HepG2 (cell line): ENCODE data around the gene DNAJC24. TPM values are rescaled to one million over a fixed set of nuclear protein-coding genes. Genes with fewer than 3 reads are reported as not detected.

Experiments
- AHR ChIP-seq: IDR thresholded peaks from 2 replicates; pipeline ENCODE4 v1.6.1; 2018; ENCODE audit warnings: missing genetic modification reagents, missing compliant biosample characterization
- ATF2 ChIP-seq: sonication (generic); formaldehyde crosslinking; IDR thresholded peaks from 2 replicates; pipeline ENCODE4 v1.4.0; 2020; ENCODE audit warnings: missing genetic modification reagents
- ATM ChIP-seq: fragments of 450-650 bp; IDR thresholded peaks from 2 replicates; pipeline ENCODE4 v1.7.1; 2017; ENCODE audit warnings: mild to moderate bottlenecking, borderline replicate concordance
- BHLHE40 ChIP-seq: IDR thresholded peaks from 2 replicates; pipeline ENCODE4 v1.6.1; 2011; ENCODE audit warnings: low read length, improper control_type of control experiment
- CAMTA2 ChIP-seq: sonication (generic); formaldehyde crosslinking; IDR thresholded peaks from 2 replicates; pipeline ENCODE4 v1.4.0; 2020; ENCODE audit warnings: mild to moderate bottlenecking, missing genetic modification reagents, borderline replicate concordance
- CHD2 ChIP-seq: IDR thresholded peaks from 2 replicates; pipeline ENCODE4 v1.6.1; 2011; ENCODE audit warnings: low read depth, low read length, improper control_type of control experiment
- GFI1 ChIP-seq: sonication (generic); formaldehyde crosslinking; IDR thresholded peaks from 2 replicates; pipeline ENCODE4 v1.5.0; 2020; ENCODE audit warnings: missing genetic modification reagents, mild to moderate bottlenecking, borderline replicate concordance
- GTF2F1 ChIP-seq: fragments of 150-350 bp; IDR thresholded peaks from 2 replicates; pipeline ENCODE4 v1.6.1; 2014; ENCODE audit warnings: low read length
- HNRNPK ChIP-seq: fragments of 200-400 bp; formaldehyde crosslinking; IDR thresholded peaks from 2 replicates; pipeline ENCODE4 v1.6.1; 2018; ENCODE audit warnings: low read length, low read depth, moderate library complexity, mild to moderate bottlenecking; ENCODE audit not compliant: poor library complexity, severe bottlenecking
- HOXA3 ChIP-seq: sonication (generic); formaldehyde crosslinking; IDR thresholded peaks from 2 replicates; pipeline ENCODE4 v1.5.0; 2020; ENCODE audit warnings: missing genetic modification reagents
- HOXA9 ChIP-seq: sonication (generic); formaldehyde crosslinking; IDR thresholded peaks from 2 replicates; pipeline ENCODE4 v1.8.1; 2022; ENCODE audit warnings: missing genetic modification reagents, mild to moderate bottlenecking, moderate library complexity, borderline replicate concordance
- IKZF1 ChIP-seq: fragments of 450-650 bp; IDR thresholded peaks from 2 replicates; pipeline ENCODE4 v1.7.1; 2016
- KLF15 ChIP-seq: sonication (generic); formaldehyde crosslinking; IDR thresholded peaks from 2 replicates; pipeline ENCODE4 v1.8.1; 2023; ENCODE audit warnings: borderline replicate concordance, mild to moderate bottlenecking, inconsistent platforms, missing genetic modification reagents, mixed read lengths
- MBNL3 ChIP-seq: fragments of 250-450 bp; sonication (Bioruptor Pico); conservative IDR thresholded peaks from 2 replicates; pipeline ENCODE4 v1.8.0; 2022; ENCODE audit warnings: mild to moderate bottlenecking, inconsistent platforms
- MEIS1 ChIP-seq: sonication (generic); formaldehyde crosslinking; IDR thresholded peaks from 2 replicates; pipeline ENCODE4 v1.9.0; 2021; ENCODE audit warnings: mild to moderate bottlenecking, missing genetic modification reagents, moderate library complexity, borderline replicate concordance
- MTA3 ChIP-seq: sonication (generic); formaldehyde crosslinking; IDR thresholded peaks from 2 replicates; pipeline ENCODE4 v1.4.0; 2020; ENCODE audit warnings: missing genetic modification reagents
- MYNN ChIP-seq: sonication (generic); formaldehyde crosslinking; IDR thresholded peaks from 2 replicates; pipeline ENCODE4 v1.4.0; 2020; ENCODE audit warnings: mild to moderate bottlenecking, low read depth, missing genetic modification reagents
- MZF1 ChIP-seq: sonication (generic); formaldehyde crosslinking; IDR thresholded peaks from 2 replicates; pipeline ENCODE4 v1.8.1; 2023; ENCODE audit warnings: mild to moderate bottlenecking, missing genetic modification reagents, borderline replicate concordance
- POGZ ChIP-seq: sonication (generic); formaldehyde crosslinking; IDR thresholded peaks from 2 replicates; pipeline ENCODE4 v1.4.0; 2020; ENCODE audit warnings: mild to moderate bottlenecking, missing genetic modification reagents
- SETDB1 ChIP-seq: sonication (generic); formaldehyde crosslinking; IDR thresholded peaks from 2 replicates; pipeline ENCODE4 v1.5.1; 2020; ENCODE audit warnings: missing genetic modification reagents, mild to moderate bottlenecking, borderline replicate concordance
- SMAD1 ChIP-seq: sonication (generic); formaldehyde crosslinking; IDR thresholded peaks from 2 replicates; pipeline ENCODE4 v1.4.0; 2020; ENCODE audit warnings: missing genetic modification reagents, low read depth, mild to moderate bottlenecking, borderline replicate concordance
- STAT5B ChIP-seq: sonication (generic); formaldehyde crosslinking; IDR thresholded peaks from 2 replicates; pipeline ENCODE4 v1.4.0; 2020; ENCODE audit warnings: missing genetic modification reagents
- ZBTB34 ChIP-seq: sonication (generic); formaldehyde crosslinking; IDR thresholded peaks from 2 replicates; pipeline ENCODE4 v1.8.0; 2022; ENCODE audit warnings: mild to moderate bottlenecking, missing genetic modification reagents
- ZFP36 ChIP-seq: fragments of 150-350 bp; IDR thresholded peaks from 2 replicates; pipeline ENCODE4 v1.6.1; 2018; ENCODE audit warnings: borderline replicate concordance, low read length, low read depth; ENCODE audit not compliant: partially characterized antibody
- ZFP36L2 ChIP-seq: sonication (generic); formaldehyde crosslinking; IDR thresholded peaks from 2 replicates; pipeline ENCODE4 v1.4.0; 2020; ENCODE audit warnings: missing genetic modification reagents
- ZNF331 ChIP-seq: sonication (generic); formaldehyde crosslinking; IDR thresholded peaks from 2 replicates; pipeline ENCODE4 v1.4.0; 2020; ENCODE audit warnings: missing genetic modification reagents
- ZNF510 ChIP-seq: sonication (generic); formaldehyde crosslinking; IDR thresholded peaks from 2 replicates; pipeline ENCODE4 v1.4.0; 2020; ENCODE audit warnings: low read depth, mild to moderate bottlenecking, missing genetic modification reagents
- ZNF660 ChIP-seq: sonication (generic); formaldehyde crosslinking; IDR thresholded peaks from 2 replicates; pipeline ENCODE4 v1.5.1; 2020; ENCODE audit warnings: mild to moderate bottlenecking, low read depth, missing genetic modification reagents, borderline replicate concordance
- ZNF746 ChIP-seq: sonication (generic); formaldehyde crosslinking; IDR thresholded peaks from 2 replicates; pipeline ENCODE4 v1.8.0; 2022; ENCODE audit warnings: mild to moderate bottlenecking, missing genetic modification reagents
- ZNF878 ChIP-seq: sonication (generic); formaldehyde crosslinking; IDR thresholded peaks from 2 replicates; pipeline ENCODE4 v1.8.1; 2023; ENCODE audit warnings: mild to moderate bottlenecking, missing genetic modification reagents, moderate library complexity
- polyA plus RNA-seq, 8 experiments: library from polyadenylated mRNA; depleted of rRNA in 3 of 8; stranded (reverse) in 7 of 8; unstranded in 1 of 8; fragments of >200 nt; fragmentation: Illumina TruSeq in 4 of 8; extraction: Trizol in 4 of 8; gene quantifications; 2 replicates each; pipeline versions ENCODE4 v1.2.1 to v1.2.3, GENCODE V29; 2011 to 2016; ENCODE audit warnings: low read depth in 4 of 8, missing spikeins in 1 of 8, mixed read lengths in 1 of 8; ENCODE audit not compliant: insufficient read depth in 1 of 8
- total RNA-seq, 5 experiments: library from RNA; depleted of rRNA; stranded (reverse); fragments of >200 nt; fragmentation: Illumina TruSeq; extraction: Trizol; gene quantifications; 2 replicates each; pipeline ENCODE4 v1.2.3, GENCODE V29; 2016; ENCODE audit warnings: low read depth in 1 of 5

Gene DNAJC24
- total and polyA plus RNA-seq, 2 of the 13 experiments (the other 11 are each of a cell fraction or from before 2014, with no cell fraction given) = 10.5 to 13.7 TPM

- no peak for TF ChIP-seq ZFP36
- no peak for TF ChIP-seq MYNN (CRISPR knock-in tag)
- TF ChIP-seq GTF2F1 = no peak
- no peak for TF ChIP-seq MTA3
- TF ChIP-seq ZBTB34 (CRISPR knock-in tag) = no peak
- no peak for TF ChIP-seq SMAD1 (CRISPR knock-in tag)
- no peak for TF ChIP-seq STAT5B (CRISPR knock-in tag)
- no peak for TF ChIP-seq CAMTA2 (CRISPR knock-in tag)
- TF ChIP-seq SETDB1 (CRISPR knock-in tag) = no peak; the same call in 1 of the 2 replicates
- peak; percentile 96 for TF ChIP-seq POGZ (CRISPR knock-in tag)
- peak; percentile 69 for TF ChIP-seq ATF2 (CRISPR knock-in tag)
- TF ChIP-seq ZFP36L2 (CRISPR knock-in tag) = no peak
- TF ChIP-seq AHR (CRISPR knock-in tag) = no peak
- 0 out of 2 replicates have a peak, but pooled peaks have one; percentile 31 for TF ChIP-seq GFI1 (CRISPR knock-in tag)
- TF ChIP-seq HNRNPK = no peak
- no peak for TF ChIP-seq ZNF510 (CRISPR knock-in tag)
- TF ChIP-seq KLF15 (CRISPR knock-in tag) = no peak
- TF ChIP-seq CHD2 = no peak
- TF ChIP-seq ZNF331 (CRISPR knock-in tag) = peak; percentile 71; the same call in 1 of the 2 replicates
- no peak for TF ChIP-seq ZNF746 (CRISPR knock-in tag)
- TF ChIP-seq MEIS1 (CRISPR knock-in tag) = no peak
- TF ChIP-seq MZF1 (CRISPR knock-in tag) = no peak
- no peak for TF ChIP-seq ATM
- TF ChIP-seq ZNF660 (CRISPR knock-in tag) = no peak
- no peak for TF ChIP-seq BHLHE40
- no peak for TF ChIP-seq IKZF1
- TF ChIP-seq ZNF878 (CRISPR knock-in tag) = 0 out of 2 replicates have a peak, but pooled peaks have one; percentile 59
- peak; percentile 90 for TF ChIP-seq HOXA3 (CRISPR knock-in tag)
- no peak for TF ChIP-seq HOXA9 (CRISPR knock-in tag)
- no peak for TF ChIP-seq MBNL3 (CRISPR knock-in tag)
Observed at GRCh38 chr11:31369348-31370329, at the start of gene DNAJC24, which contains the start of gene DCDC1 (continued).
